Tibial nerve (tissue), 4 donors: ENCODE results near the gene EBLN1.

Experiments
- CTCF ChIP-seq, 5 experiments: fragments of 200-600 bp in 3 of 5; fragments of 450-650 bp in 2 of 5; sonication (generic) in 3 of 5; IDR thresholded peaks; one replicate each; pipeline ENCODE4 v1.5.1; 2016 to 2019; ENCODE audit warnings: antibody characterized with exemption in 5 of 5, mild to moderate bottlenecking in 3 of 5, moderate library complexity in 2 of 5
- EP300 ChIP-seq, 2 donors: sonication (generic); formaldehyde crosslinking; IDR thresholded peaks; one replicate each; pipeline ENCODE4 v1.6.1; 2017; ENCODE audit warnings: antibody characterized with exemption in 2 of 2, mild to moderate bottlenecking in 1 of 2

DNA sequence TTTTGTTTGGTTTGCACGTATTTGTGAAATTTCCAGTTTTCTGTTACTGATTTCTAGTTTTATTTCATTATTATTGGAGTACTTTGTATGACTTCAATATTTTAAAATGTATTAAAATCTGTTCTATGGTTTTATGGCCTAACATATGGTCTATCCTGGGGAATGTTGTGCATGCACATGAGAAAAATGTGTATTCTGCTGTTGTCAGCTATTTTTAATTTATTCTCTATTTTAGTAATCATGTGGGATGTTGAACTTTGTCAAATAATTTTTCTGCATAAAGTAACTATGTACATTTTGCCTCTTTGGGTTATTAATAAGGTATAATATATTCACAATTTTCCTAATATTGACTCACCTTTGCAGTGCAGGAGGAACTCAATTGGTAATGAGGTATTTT, 46.7 kb downstream of the EBLN1 start:
- TF ChIP-seq CTCF (IDR thresholded peaks at IDR 0.05) (no peak), EP300 (IDR thresholded peaks at IDR 0.05) (no peak)
